GM12878 (cell line): ENCODE measurements around the gene DYRK1B. TPM values are rescaled to one million over a fixed set of nuclear protein-coding genes. Genes with fewer than 3 reads are reported as not detected.

Experiments used
- ATAC-seq: fragments of 200-7000 bp; cut with Tn5 transposase; 3 replicates; pipeline ENCODE4 v1.9.1; 2020; ENCODE audit warnings: mild to moderate bottlenecking, moderate library complexity
- BruUV-seq: library from RNA; stranded (reverse); fragments of 400-500 nt; replicated peaks from 2 replicates; lab custom pipeline; 2021; lab: Mats Ljungman, UMichigan
- CTCF ChIA-PET: fragments of 300-600 bp; sonication (Branson Sonifier 250); formaldehyde crosslinking; extraction: SDS; loops from one replicate; lab custom pipeline; 2021; ENCODE audit warnings: inconsistent platforms; lab: Yijun Ruan, JAX
- POLR2A ChIA-PET: fragments of 350-600 bp; formaldehyde crosslinking; extraction: SDS; loops from one replicate; lab custom pipeline; 2021; ENCODE audit warnings: inconsistent platforms; lab: Charles Lee
- RAD21 ChIA-PET: fragments of 300-600 bp; sonication (Branson Sonifier 250); formaldehyde crosslinking; loops from one replicate; lab custom pipeline; 2023; ENCODE audit warnings: antibody characterized with exemption; ENCODE audit not compliant: unreplicated experiment; lab: Charles Lee
- SMC1A ChIA-PET: fragments of 300-600 bp; sonication (Branson Sonifier 250); formaldehyde crosslinking; loops from one replicate; lab custom pipeline; 2023; ENCODE audit not compliant: unreplicated experiment, uncharacterized antibody; lab: Charles Lee
- DNase-seq: peaks from one replicate; pipeline ENCODE4 v3.0.0-alpha.2; 2011; ENCODE audit warnings: low read depth, low spot score
- FAIRE-seq: peaks from 3 replicates; lab custom pipeline; 2011; peaks lifted over from hg19 to GRCh38; lab: Jason Lieb, UNC
- H2AFZ ChIP-seq: 2 replicates; pipeline ENCODE4 v1.6.0; 2011; ENCODE audit warnings: low read depth, low read length, control low read depth; ENCODE audit not compliant: control insufficient read depth
- H3K27ac ChIP-seq: 2 replicates; pipeline ENCODE4 v1.5.1; 2011; ENCODE audit warnings: control low read depth; ENCODE audit not compliant: control insufficient read depth, insufficient read depth
- H3K27me3 ChIP-seq, 2 experiments: replicated peaks in 1 of 2; 2 replicates each; pipeline versions ENCODE4 v1.6.0 to v1.6.1; 2011; ENCODE audit warnings: low read length in 1 of 2; ENCODE audit not compliant: control insufficient read depth in 2 of 2, insufficient read depth in 2 of 2
- H3K36me3 ChIP-seq, 2 experiments: 2 replicates each; pipeline ENCODE4 v1.5.1; 2011; ENCODE audit warnings: low read length in 1 of 2; ENCODE audit not compliant: control insufficient read depth in 2 of 2, insufficient read depth in 2 of 2
- H3K4me1 ChIP-seq: 2 replicates; pipeline ENCODE4 v1.6.1; 2011; ENCODE audit warnings: mild to moderate bottlenecking, low read length, moderate library complexity, mixed read lengths; ENCODE audit not compliant: control insufficient read depth, insufficient read depth
- H3K4me2 ChIP-seq: 2 replicates; pipeline ENCODE4 v1.6.0; 2011; ENCODE audit warnings: control low read depth; ENCODE audit not compliant: control insufficient read depth, insufficient read depth
- H3K4me3 ChIP-seq: fragments of 200-600 bp; sonication (generic); 2 replicates; pipeline ENCODE4 v1.5.1; 2016
- H3K79me2 ChIP-seq: 2 replicates; pipeline ENCODE4 v1.6.0; 2011; ENCODE audit warnings: low read length; ENCODE audit not compliant: control insufficient read depth, insufficient read depth
- H3K9ac ChIP-seq: 2 replicates; pipeline ENCODE4 v1.8.0; 2011; ENCODE audit warnings: low read length, control low read depth, mixed read lengths; ENCODE audit not compliant: control insufficient read depth, insufficient read depth
- H3K9me3 ChIP-seq: replicated peaks from 3 replicates; pipeline ENCODE4 v1.5.1; 2011; ENCODE audit warnings: mild to moderate bottlenecking, low read length; ENCODE audit not compliant: control insufficient read depth, insufficient read depth
- H4K20me1 ChIP-seq: 2 replicates; pipeline ENCODE4 v1.6.0; 2011; ENCODE audit not compliant: control insufficient read depth, insufficient read depth
- BCL11A ChIP-seq: IDR thresholded peaks from 2 replicates; pipeline ENCODE4 v1.6.1; 2011; ENCODE audit warnings: low read depth, low read length
- BRCA1 ChIP-seq: IDR thresholded peaks from 2 replicates; pipeline ENCODE4 v1.6.1; 2011; ENCODE audit warnings: low read depth, low read length, improper control_type of control experiment
- EED ChIP-seq: sonication (generic); IDR thresholded peaks from 2 replicates; pipeline ENCODE4 v1.6.1; 2016; ENCODE audit warnings: antibody characterized with exemption, low read depth
- ESRRA ChIP-seq: IDR thresholded peaks from 2 replicates; pipeline ENCODE4 v1.6.1; 2012; ENCODE audit warnings: mild to moderate bottlenecking, low read length, improper control_type of control experiment
- GATAD2B ChIP-seq: fragments of 450-650 bp; conservative IDR thresholded peaks from 2 replicates; pipeline ENCODE4 v1.6.1; 2017; ENCODE audit warnings: low read depth, mild to moderate bottlenecking, moderate library complexity
- NRF1 ChIP-seq: conservative IDR thresholded peaks from 2 replicates; pipeline ENCODE4 v1.6.1; 2011; ENCODE audit warnings: mild to moderate bottlenecking, low read depth, low read length, improper control_type of control experiment
- PAX5 ChIP-seq: IDR thresholded peaks from 2 replicates; pipeline ENCODE4 v1.6.1; 2011; ENCODE audit warnings: low read depth, low read length, borderline replicate concordance
- SP1 ChIP-seq: IDR thresholded peaks from one replicate; pipeline ENCODE4 v1.6.1; 2011; ENCODE audit warnings: low read depth, low read length
- ZBED1 ChIP-seq: IDR thresholded peaks from 2 replicates; pipeline ENCODE4 v1.6.1; 2016; ENCODE audit warnings: borderline replicate concordance
- ZBTB33 ChIP-seq: fragments of 450-650 bp; IDR thresholded peaks from 2 replicates; pipeline ENCODE4 v1.6.1; 2017; ENCODE audit warnings: mild to moderate bottlenecking
- ZNF217 ChIP-seq: fragments of 450-650 bp; IDR thresholded peaks from 2 replicates; pipeline ENCODE4 v1.6.1; 2017; ENCODE audit warnings: antibody characterized with exemption, mild to moderate bottlenecking
- ZNF687 ChIP-seq: fragments of 450-650 bp; IDR thresholded peaks from 2 replicates; pipeline ENCODE4 v1.6.1; 2017; ENCODE audit warnings: mild to moderate bottlenecking, moderate library complexity
- WGBS: methylation state at CpG from one replicate; pipeline ENCODE4 v1.1.6; 2016; ENCODE audit warnings: low lambda C conversion rate; ENCODE audit not compliant: insufficient replicate concordance, insufficient coverage; ENCODE audit errors: missing lambda C conversion rate; 5-methylcytosine and 5-hydroxymethylcytosine counted together
- in situ Hi-C: fragments of 300-500 bp; cut with MboI; formaldehyde crosslinking; loops from 9 replicates; pipeline ENCODE4 v1.14.3; 2018; ENCODE audit warnings: mixed read lengths
- intact Hi-C: fragments of 100-400 bp; cut with micrococcal nuclease; formaldehyde crosslinking; loops from one replicate; pipeline ENCODE4 v1.14.2; 2022; ENCODE audit not compliant: unreplicated experiment
- polyA plus RNA-seq, 11 experiments: library from polyadenylated mRNA; depleted of rRNA in 4 of 11; unstranded in 6 of 11; stranded (reverse) in 5 of 11; fragments of >200 nt; fragmentation: Nextera tagmentation in 4 of 11; fragmentation: Illumina TruSeq in 1 of 11; extraction: Ambion mirVana in 4 of 11; extraction: Trizol in 1 of 11; gene quantifications; 1 replicate in 1 of 11; 2 replicates in 10 of 11; pipeline versions ENCODE4 v1.2.1 to v1.2.3, GENCODE V29; 2011 to 2016; ENCODE audit warnings: inconsistent platforms in 2 of 11, missing spikeins in 2 of 11, low read depth in 1 of 11
- total RNA-seq, 4 experiments: library from RNA; depleted of rRNA in 3 of 4; stranded (reverse); fragments of >200 nt in 3 of 4; fragmentation: Illumina TruSeq in 1 of 4; extraction: Trizol in 1 of 4; gene quantifications; 2 replicates each; pipeline versions ENCODE4 v1.2.1 to v1.2.3, GENCODE V29; 2013 to 2021

The DYRK1B gene
- total and polyA plus RNA-seq, 10 of the 15 experiments (the other 5 are each of a cell fraction or from before 2014, with no cell fraction given), result 0.07 to 10.2 (median 3.4) TPM; not detected in 1

GRCh38 chr19:39867952-39868351 is 34.0 kb upstream of the DYRK1B start:
- ChIA-PET CTCF (interaction anchor here (0.8 kb wide), 1 partner anchor 14 kb away, joined by 3 read pairs; no protein-coding TSS in a partner anchor), SMC1A (no interaction called here), RAD21 (interaction anchor here (0.6 kb wide), 1 partner anchor 98 kb away, joined by 3 read pairs; no protein-coding TSS in a partner anchor), POLR2A (no interaction called here)
- Histone ChIP-seq H3K27ac (no peak overlapping the region), H2AFZ (no peak overlapping the region), H4K20me1 (no peaks in the 10 kb centered on the region), H3K4me2 (no peak overlapping the region), H3K79me2 (no peaks in the 10 kb centered on the region), H3K9ac (no peak overlapping the region), H3K4me1 (no peaks in the 10 kb centered on the region), H3K4me3 (no peak overlapping the region), H3K36me3 (no peaks in the 10 kb centered on the region), H3K9me3 (no peaks in the 10 kb centered on the region), H3K27me3 (no peaks in the 10 kb centered on the region)
- FAIRE-seq (no peak), DNase-seq (no peak), ATAC-seq (no peak)
- BruUV-seq, result no TSS peak
- TF ChIP-seq EED (no peak), ESRRA (no peak), ZNF217 (no peak), SP1 (no peak), ZBED1 (no peak), NRF1 (no peak), GATAD2B (no peak), PAX5 (no peak), BCL11A (no peak), ZNF687 (no peak), BRCA1 (no peak), ZBTB33 (no peak)
- 58% methylated on average over 6 of the region's 6 CpGs for WGBS
- in situ Hi-C loops (no loop called here), intact Hi-C loops (no loop called here)
